ENCODE data around the gene SLC6A7. TPM values are rescaled to one million over a fixed set of nuclear protein-coding genes. Genes with fewer than 3 reads are reported as not detected.

Gene SLC6A7
- total RNA-seq, 2 donors from 2014 or later, result not detected

DNA sequence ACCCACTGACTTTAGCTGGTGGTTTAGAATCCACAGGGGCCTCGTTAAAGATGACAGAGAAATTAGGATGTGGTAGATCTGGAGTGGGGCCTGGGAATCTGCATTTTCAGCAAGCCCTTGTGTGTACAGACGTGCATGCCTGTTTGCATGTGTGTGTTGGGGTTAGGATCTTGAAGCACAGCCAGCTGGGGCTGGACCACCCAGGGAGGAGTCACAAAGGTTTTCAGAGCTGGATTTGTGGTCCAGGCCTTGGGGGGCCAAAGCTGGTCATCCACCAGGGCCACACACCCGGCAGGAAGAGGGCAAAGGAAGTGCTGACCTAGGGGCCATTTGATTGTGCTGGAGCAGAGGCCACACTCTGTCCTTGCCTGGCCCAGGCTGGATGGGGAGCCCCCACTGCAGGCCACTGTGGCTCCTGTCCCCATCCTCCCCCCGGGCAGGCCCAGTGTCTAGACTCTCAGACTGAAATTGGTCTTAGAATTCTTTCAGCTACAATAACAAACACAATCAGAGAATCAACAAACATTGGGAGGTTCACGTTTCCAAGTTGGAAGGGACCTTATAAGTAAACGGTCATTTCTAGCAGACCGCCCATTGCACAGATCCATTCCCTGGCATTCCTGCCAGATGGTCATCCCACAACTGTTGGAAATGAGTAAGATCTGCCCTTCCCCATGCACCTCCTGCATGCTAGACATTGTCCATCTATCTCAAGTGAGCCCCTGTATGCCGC lies 13.0 kb upstream of the SLC6A7 start:
- no peak overlapping the region for H3K4me3 ChIP-seq
- H3K36me3 ChIP-seq, result no peaks in the 10 kb centered on the region
- TF ChIP-seq, protein P1, sequence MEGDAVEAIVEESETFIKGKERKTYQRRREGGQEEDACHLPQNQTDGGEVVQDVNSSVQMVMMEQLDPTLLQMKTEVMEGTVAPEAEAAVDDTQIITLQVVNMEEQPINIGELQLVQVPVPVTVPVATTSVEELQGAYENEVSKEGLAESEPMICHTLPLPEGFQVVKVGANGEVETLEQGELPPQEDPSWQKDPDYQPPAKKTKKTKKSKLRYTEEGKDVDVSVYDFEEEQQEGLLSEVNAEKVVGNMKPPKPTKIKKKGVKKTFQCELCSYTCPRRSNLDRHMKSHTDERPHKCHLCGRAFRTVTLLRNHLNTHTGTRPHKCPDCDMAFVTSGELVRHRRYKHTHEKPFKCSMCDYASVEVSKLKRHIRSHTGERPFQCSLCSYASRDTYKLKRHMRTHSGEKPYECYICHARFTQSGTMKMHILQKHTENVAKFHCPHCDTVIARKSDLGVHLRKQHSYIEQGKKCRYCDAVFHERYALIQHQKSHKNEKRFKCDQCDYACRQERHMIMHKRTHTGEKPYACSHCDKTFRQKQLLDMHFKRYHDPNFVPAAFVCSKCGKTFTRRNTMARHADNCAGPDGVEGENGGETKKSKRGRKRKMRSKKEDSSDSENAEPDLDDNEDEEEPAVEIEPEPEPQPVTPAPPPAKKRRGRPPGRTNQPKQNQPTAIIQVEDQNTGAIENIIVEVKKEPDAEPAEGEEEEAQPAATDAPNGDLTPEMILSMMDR (IDR thresholded peaks at IDR 0.05), result no peak
- no peaks in the 10 kb centered on the region for H3K27me3 ChIP-seq
- peaks cover 0 to 38% of the 10 kb centered on the region in 2 donors for H3K4me1 ChIP-seq
- no peak overlapping the region for H3K27ac ChIP-seq
- no peaks in the 10 kb centered on the region for H3K9me3 ChIP-seq
- no peak for DNase-seq (ENCODE audit: low spot score)

DNA sequence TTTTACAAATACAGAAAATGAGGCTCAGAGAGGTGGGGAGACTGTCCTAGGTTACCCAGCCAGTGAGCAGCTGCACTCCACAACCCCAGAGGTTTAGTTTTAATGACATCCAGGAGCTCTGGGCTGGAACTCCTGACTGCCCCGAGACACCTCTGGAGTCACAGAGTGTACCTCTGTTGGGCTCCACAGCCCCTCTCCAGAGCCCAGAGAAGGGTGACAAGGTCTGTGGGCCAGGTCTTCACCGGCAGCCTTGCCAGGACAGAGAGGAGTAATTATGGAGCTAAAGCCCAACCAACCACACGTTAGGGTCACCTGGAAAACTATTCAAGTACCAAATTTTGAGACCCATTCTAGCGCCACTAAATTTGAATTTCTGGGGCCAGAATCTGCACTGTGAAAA lies 12.1 kb upstream of the SLC6A7 start:
- no peak for DNase-seq (ENCODE audit: low spot score)
- no peak overlapping the region for H3K27ac ChIP-seq
- no peaks in the 10 kb centered on the region for H3K27me3 ChIP-seq

DNA sequence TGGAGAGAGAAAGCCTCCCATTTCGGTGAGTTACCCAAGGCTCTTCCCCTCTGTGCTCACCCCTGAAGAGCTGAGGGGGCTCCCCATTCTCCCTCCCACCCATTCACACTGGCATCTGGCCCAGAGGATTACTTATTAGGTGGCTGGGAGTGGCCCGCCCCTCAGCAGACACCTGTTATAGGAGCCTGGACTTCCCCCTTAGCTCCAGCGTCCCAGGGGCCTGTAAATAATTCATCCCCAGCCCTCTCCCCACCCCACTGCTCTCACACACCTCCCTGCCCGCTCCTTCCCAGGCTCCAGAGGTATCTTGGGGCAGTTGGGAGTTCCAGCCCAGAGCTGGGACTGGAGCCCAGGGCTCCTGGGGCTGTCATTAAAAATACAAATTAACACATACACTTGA lies 11.6 kb upstream of the SLC6A7 start:
- Histone ChIP-seq H3K27ac (no peak overlapping the region), H3K27me3 (no peaks in the 10 kb centered on the region), H3K36me3 (no peaks in the 10 kb centered on the region), H3K9me3 (no peaks in the 10 kb centered on the region), H3K4me1 (peaks cover 0 to 38% of the 10 kb centered on the region in 2 donors), H3K4me3 (no peak overlapping the region)
- DNase-seq (ENCODE audit: low spot score), result no peak
- TF ChIP-seq, protein P1 (IDR thresholded peaks at IDR 0.05), result no peak

More for the DNA sequence above, 12.1 kb upstream of the SLC6A7 start:
- Histone ChIP-seq H3K9me3 (no peaks in the 10 kb centered on the region), H3K4me3 (no peak overlapping the region), H3K4me1 (peaks cover 0 to 38% of the 10 kb centered on the region in 2 donors), H3K36me3 (no peaks in the 10 kb centered on the region)
- TF ChIP-seq, protein P1 (IDR thresholded peaks at IDR 0.05), result no peak

DNA sequence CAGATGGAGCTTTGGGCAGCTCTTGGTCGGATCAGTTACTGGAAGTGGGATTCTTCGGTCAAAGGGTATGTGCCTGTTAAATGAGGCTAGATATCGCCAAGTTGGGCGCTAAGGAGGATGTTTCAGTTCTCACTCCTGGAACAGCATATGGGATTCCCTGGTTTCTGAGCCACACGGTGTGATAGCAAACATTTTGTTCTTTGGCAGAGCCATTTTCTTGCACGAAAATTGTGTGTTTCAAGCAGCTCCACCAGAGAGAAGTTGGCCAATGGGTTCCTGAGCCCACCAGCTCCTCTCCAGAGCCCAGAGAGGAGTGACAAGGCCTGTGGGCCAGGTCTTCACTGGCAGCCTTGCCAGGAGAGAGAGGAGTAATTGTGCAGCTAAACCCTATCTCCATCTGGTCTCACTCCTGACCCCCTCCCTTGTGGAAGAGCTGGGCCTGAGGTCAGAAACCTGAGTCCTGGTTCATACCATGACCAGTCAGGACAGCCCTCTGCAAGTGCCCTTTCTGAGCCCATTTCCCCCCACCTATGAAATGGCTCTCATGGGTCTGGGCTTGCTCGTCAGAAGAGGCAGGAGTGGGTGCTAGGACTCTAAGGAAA lies 10.7 kb upstream of the SLC6A7 start:
- Histone ChIP-seq H3K4me3 (no peak overlapping the region), H3K9me3 (no peaks in the 10 kb centered on the region), H3K4me1 (peaks cover 0 to 38% of the 10 kb centered on the region in 2 donors), H3K27me3 (no peaks in the 10 kb centered on the region), H3K36me3 (no peaks in the 10 kb centered on the region), H3K27ac (peak overlapping the region; percentile 80 to 91)
- DNase-seq (ENCODE audit: low spot score), result no peak
- TF ChIP-seq, protein P1 (IDR thresholded peaks at IDR 0.05), result no peak

DNA sequence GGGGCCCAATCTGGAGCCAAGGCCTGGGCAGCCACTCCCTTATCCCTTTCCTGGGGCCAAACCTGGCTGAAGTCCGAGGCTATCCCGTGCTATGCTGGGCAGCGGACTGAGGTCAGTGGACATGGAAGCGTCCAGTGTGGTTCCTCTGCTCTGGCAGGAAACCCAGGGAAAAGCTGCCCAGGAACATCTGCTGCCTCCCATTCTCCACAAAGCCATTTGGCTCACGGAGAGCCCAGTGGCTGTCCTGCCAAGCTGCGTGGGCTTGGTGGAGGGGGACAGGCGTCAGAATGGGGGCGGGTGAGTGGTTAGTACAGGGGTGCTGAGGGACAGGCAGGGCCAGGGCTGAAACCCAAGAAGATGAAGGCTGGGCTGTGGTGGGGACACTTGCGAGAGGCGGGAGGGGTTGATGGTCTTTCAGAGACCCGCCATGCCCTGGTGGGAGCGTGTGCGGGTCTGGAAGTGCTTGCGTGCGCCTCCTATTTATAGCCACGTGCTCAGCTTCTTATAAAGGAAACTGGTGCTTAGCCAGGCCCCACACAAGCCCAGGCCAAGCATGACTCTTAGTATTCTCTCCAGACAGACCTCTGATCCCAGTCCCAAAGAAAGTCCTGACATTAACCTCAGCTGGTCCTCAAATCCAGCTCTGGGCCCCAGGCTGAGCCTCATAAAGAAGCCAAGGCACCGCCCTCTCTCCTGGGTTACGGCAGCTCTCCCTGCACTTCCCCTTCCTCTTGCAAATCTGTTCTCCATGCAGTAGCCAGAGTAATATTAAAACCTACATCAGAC lies 9.4 kb upstream of the SLC6A7 start:
- Histone ChIP-seq H3K27ac (peak overlapping the region; percentile 80 to 91), H3K27me3 (no peaks in the 10 kb centered on the region), H3K9me3 (no peaks in the 10 kb centered on the region), H3K4me1 (peaks cover 0 to 38% of the 10 kb centered on the region in 2 donors), H3K36me3 (no peaks in the 10 kb centered on the region), H3K4me3 (no peak overlapping the region)
- TF ChIP-seq, protein P1 (IDR thresholded peaks at IDR 0.05), result no peak
- peak; percentile 88 for DNase-seq (ENCODE audit: low spot score)

Measured in right atrium auricular region (tissue), 2 donors.